ELR (cell line): ENCODE results near the gene CADM3.
A peak's percentile ranks its signal among the peaks of the same experiment; 100 is the strongest.

Experiments
- DNase-seq: peaks from one replicate; pipeline ENCODE4 v3.0.0-alpha.2; 2015; ENCODE audit warnings: low read depth

CADM3 gene

GRCh38 chr1:159207080-159207479 is 35.7 kb downstream of the CADM3 start:
- DNase-seq = no peak

- DNase-seq = no peak
These were observed 36.4 kb downstream of the CADM3 start for GRCh38 chr1:159207774-159208173.

- no peak for DNase-seq
These were observed 36.9 kb downstream of the CADM3 start for GRCh38 chr1:159208175-159208825.

GRCh38 chr1:159209061-159209460 is 37.6 kb downstream of the CADM3 start:
- no peak for DNase-seq

- peak; percentile 55 for DNase-seq
These were observed 40.1 kb downstream of the CADM3 start for GRCh38 chr1:159211331-159212136.

- DNase-seq = no peak
These were observed 41.2 kb downstream of the CADM3 start for GRCh38 chr1:159212596-159212995.

GRCh38 chr1:159214149-159214760 is 42.8 kb downstream of the CADM3 start:
- peak; percentile 58 for DNase-seq

- DNase-seq = no peak
These were observed 47.5 kb downstream of the CADM3 start for GRCh38 chr1:159218649-159219636.

- no peak for DNase-seq
These were observed 50.9 kb downstream of the CADM3 start for GRCh38 chr1:159222075-159222865.

- DNase-seq = no peak
These were observed 51.6 kb downstream of the CADM3 start for GRCh38 chr1:159223004-159223403.

GRCh38 chr1:159228554-159228953 is 57.1 kb downstream of the CADM3 start:
- DNase-seq = no peak

GRCh38 chr1:159229260-159229885 is 58.0 kb downstream of the CADM3 start:
- peak; percentile 29 for DNase-seq

- peak; percentile 75 for DNase-seq
These were observed 58.5 kb downstream of the CADM3 start for GRCh38 chr1:159229896-159230295.

- DNase-seq = peak; percentile 10
These were observed 68.3 kb downstream of the CADM3 start for GRCh38 chr1:159239551-159240220.

GRCh38 chr1:159247266-159247665 is 75.9 kb downstream of the CADM3 start:
- no peak for DNase-seq

GRCh38 chr1:159248311-159248710 is 76.9 kb downstream of the CADM3 start:
- DNase-seq = no peak

- DNase-seq = peak; percentile 35
These were observed 79.3 kb downstream of the CADM3 start for GRCh38 chr1:159250638-159251216.
